OCI-LY7 (cell line): ENCODE measurements around the gene BCL7A. TPM values are rescaled to one million over a fixed set of nuclear protein-coding genes. Genes with fewer than 3 reads are reported as not detected.

Source experiments
- BruUV-seq: library from RNA; stranded (reverse); fragments of 400-500 nt; replicated peaks from 2 replicates; lab custom pipeline; 2021; lab: Mats Ljungman, UMichigan
- CTCF ChIA-PET: fragments of 300-600 bp; sonication (Branson Sonifier 250); formaldehyde crosslinking; loops from one replicate; lab custom pipeline; 2022; ENCODE audit warnings: antibody characterized with exemption; ENCODE audit not compliant: unreplicated experiment; lab: Charles Lee
- POLR2A ChIA-PET: fragments of 300-600 bp; sonication (Branson Sonifier 250); formaldehyde crosslinking; loops from one replicate; lab custom pipeline; 2022; ENCODE audit warnings: antibody characterized with exemption; lab: Charles Lee
- DNase-seq: peaks from one replicate; pipeline ENCODE4 v3.0.0-alpha.2; 2015; ENCODE audit warnings: low spot score
- H2AFZ ChIP-seq: fragments of 200-600 bp; sonication (generic), shearing (Covaris generic); 2 replicates; pipeline ENCODE4 v1.6.1; 2014; ENCODE audit warnings: mild to moderate bottlenecking, antibody characterized with exemption, low read length, moderate library complexity
- H3K27ac ChIP-seq: fragments of 200-600 bp; sonication (generic); 2 replicates; pipeline ENCODE4 v1.5.1; 2014; ENCODE audit warnings: mixed run types, low read depth, mild to moderate bottlenecking, moderate library complexity, low read length, inconsistent platforms; ENCODE audit not compliant: poor library complexity, severe bottlenecking
- H3K36me3 ChIP-seq: fragments of 200-600 bp; sonication (generic); 2 replicates; pipeline ENCODE4 v1.6.1; 2014; ENCODE audit warnings: mild to moderate bottlenecking, antibody characterized with exemption, low read length, moderate library complexity, mixed read lengths; ENCODE audit not compliant: insufficient read depth
- H3K4me1 ChIP-seq: fragments of 200-600 bp; sonication (generic); 2 replicates; pipeline ENCODE4 v1.5.1; 2014; ENCODE audit warnings: mild to moderate bottlenecking, low read length; ENCODE audit not compliant: insufficient read depth, poor library complexity, severe bottlenecking
- H3K4me2 ChIP-seq: fragments of 200-600 bp; sonication (generic); 2 replicates; pipeline ENCODE4 v1.6.1; 2014; ENCODE audit warnings: mild to moderate bottlenecking, low read length
- H3K4me3 ChIP-seq: fragments of 200-600 bp; sonication (generic); 2 replicates; pipeline ENCODE4 v1.5.1; 2014; ENCODE audit warnings: mild to moderate bottlenecking, low read depth, low read length; ENCODE audit not compliant: poor library complexity, severe bottlenecking
- H3K79me2 ChIP-seq: fragments of 200-600 bp; sonication (generic); 2 replicates; pipeline ENCODE4 v1.6.1; 2016; ENCODE audit warnings: low read depth, mild to moderate bottlenecking, low read length, moderate library complexity, mixed read lengths; ENCODE audit not compliant: insufficient read depth
- H3K9me2 ChIP-seq: fragments of 200-600 bp; sonication (generic); 2 replicates; pipeline ENCODE4 v1.6.1; 2016; ENCODE audit warnings: mild to moderate bottlenecking, low read length, mixed read lengths; ENCODE audit not compliant: insufficient read depth
- H3K9me3 ChIP-seq: fragments of 200-600 bp; sonication (generic); 2 replicates; pipeline ENCODE4 v1.6.1; 2014; ENCODE audit warnings: mild to moderate bottlenecking, mixed run types, low read length, mixed read lengths
- H4K20me1 ChIP-seq: fragments of 200-600 bp; sonication (generic); 2 replicates; pipeline ENCODE4 v1.6.1; 2014; ENCODE audit warnings: mild to moderate bottlenecking, antibody characterized with exemption, low read length, moderate library complexity, mixed read lengths; ENCODE audit not compliant: insufficient read depth
- CTCF ChIP-seq: fragments of 200-600 bp; sonication (generic); conservative IDR thresholded peaks from 2 replicates; pipeline ENCODE4 v1.5.1; 2014; ENCODE audit warnings: mild to moderate bottlenecking, antibody characterized with exemption, low read length, moderate library complexity, mixed read lengths
- EZH2phosphoT487 ChIP-seq: fragments of 200-600 bp; sonication (generic); IDR thresholded peaks from 2 replicates; pipeline ENCODE4 v1.6.1; 2018; ENCODE audit warnings: low read depth, borderline replicate concordance, mild to moderate bottlenecking, mixed run types, antibody characterized with exemption, low read length, moderate library complexity, mixed read lengths
- intact Hi-C: fragments of 100-400 bp; cut with micrococcal nuclease; formaldehyde crosslinking; loops from one replicate; pipeline ENCODE4 v1.10.0; 2022; ENCODE audit not compliant: unreplicated experiment
- total RNA-seq, 2 experiments: library from RNA; depleted of rRNA in 1 of 2; stranded (reverse); fragments of >200 nt in 1 of 2; shearing (Covaris generic) in 1 of 2; gene quantifications; 2 replicates each; pipeline ENCODE4 v1.2.3, GENCODE V29; 2014 to 2022

The BCL7A gene
- total RNA-seq, 2 experiments from 2014 or later = 76.2 to 84.7 TPM

- TF ChIP-seq EZH2phosphoT487 (no peak), CTCF (no peak)
- Histone ChIP-seq H3K36me3 (peaks cover 42% of the 10 kb centered on the region), H4K20me1 (no peaks in the 10 kb centered on the region), H3K9me2 (no peaks in the 10 kb centered on the region), H3K4me2 (peak overlapping the region; percentile 93), H3K9me3 (peaks cover 18% of the 10 kb centered on the region; the same call in 1 of the 2 replicates), H3K4me3 (peak overlapping the region; percentile 79), H2AFZ (no peak overlapping the region), H3K27ac (peak overlapping the region; percentile 84), H3K79me2 (peaks cover 86% of the 10 kb centered on the region), H3K4me1 (peaks cover 66% of the 10 kb centered on the region)
- ChIA-PET CTCF (interaction anchor here (1.0 kb wide), 1 partner anchor 9 kb away, joined by 3 read pairs; no protein-coding TSS in a partner anchor), POLR2A (interaction anchor here (0.7 to 6.2 kb wide), 9 partner anchors 13 to 68 kb away, joined by 3 to 165 read pairs (median 6); no protein-coding TSS in a partner anchor)
- intact Hi-C loops = no loop called here
- DNase-seq = peak; percentile 67
- BruUV-seq = no TSS peak
Measured at GRCh38 chr12:122021193-122021821, 377 bp upstream of the BCL7A start.

- H3K4me2 ChIP-seq = peak overlapping the region; percentile 87
Measured at GRCh38 chr12:122022393-122023338, 982 bp downstream of the BCL7A start.

More at GRCh38 chr12:122022393-122023338, 982 bp downstream of the BCL7A start:
- H3K4me1 ChIP-seq = peaks cover 71% of the 10 kb centered on the region
- intact Hi-C loops = no loop called here
- CTCF ChIA-PET = interaction anchor here (0.9 kb wide), 1 partner anchor 9 kb away, joined by 3 read pairs; no protein-coding TSS in a partner anchor
- DNase-seq = peak; percentile 79
- peaks cover 89% of the 10 kb centered on the region for H3K79me2 ChIP-seq
- H3K27ac ChIP-seq = peak overlapping the region; percentile 94
- H4K20me1 ChIP-seq = no peaks in the 10 kb centered on the region
- no peak overlapping the region for H2AFZ ChIP-seq
- H3K9me2 ChIP-seq = no peaks in the 10 kb centered on the region
- peaks cover 52% of the 10 kb centered on the region for H3K36me3 ChIP-seq
- H3K9me3 ChIP-seq = peaks cover 18% of the 10 kb centered on the region; the same call in 1 of the 2 replicates
- TF ChIP-seq EZH2phosphoT487 (no peak), CTCF (no peak)
- peak overlapping the region; percentile 95 for H3K4me3 ChIP-seq
- BruUV-seq = no TSS peak
- POLR2A ChIA-PET = interaction anchor here (2.4 to 7.6 kb wide), 3 partner anchors 14 to 41 kb away, joined by 9 to 332 read pairs (median 15); no protein-coding TSS in a partner anchor
